Left cardiac atrium (tissue), 4 donors: ENCODE data around the gene TDRKH. TPM values are rescaled to one million over a fixed set of nuclear protein-coding genes. Genes with fewer than 3 reads are reported as not detected.
"Not testable (repeated sequence)": the region's sequence is repeated elsewhere in the genome, so short reads cannot be mapped to it uniquely, and the experiment has no call there.

Source experiments
- ATAC-seq, 2 donors: fragments of 200-7000 bp; cut with Tn5 transposase; one replicate each; pipeline ENCODE4 v1.9.1; 2020; ENCODE audit warnings: mild to moderate bottlenecking in 2 of 2, moderate library complexity in 2 of 2
- DNase-seq: peaks from one replicate; pipeline ENCODE4 v3.0.0-alpha.2; 2020
- intact Hi-C, 2 donors: fragments of 100-400 bp; cut with DNase I; formaldehyde crosslinking; loops; one replicate each; pipeline versions ENCODE4 v1.14.1 to v1.15.1; 2022 to 2023
- total RNA-seq, 2 donors: library from RNA; stranded (reverse); fragmentation: NEBNext Ultra II Directional; extraction: Animal tissue kit (Norgen Biotek cat#: 25700); gene quantifications; one replicate each; pipeline ENCODE4 v1.2.1, GENCODE V29; 2021
- donor health status: DM: no; HTN: yes; CAD: no.
- donor health status: DM: no; HTN: yes; CAD: no; lungs with severe emphysema.
- donor health status: DM: yes; HTN: yes; CAD: no.
- donor health status: Dilated cardiomyopathy.

Gene TDRKH
- total RNA-seq, 2 donors from 2014 or later, result 4.4 to 6.7 TPM

DNA sequence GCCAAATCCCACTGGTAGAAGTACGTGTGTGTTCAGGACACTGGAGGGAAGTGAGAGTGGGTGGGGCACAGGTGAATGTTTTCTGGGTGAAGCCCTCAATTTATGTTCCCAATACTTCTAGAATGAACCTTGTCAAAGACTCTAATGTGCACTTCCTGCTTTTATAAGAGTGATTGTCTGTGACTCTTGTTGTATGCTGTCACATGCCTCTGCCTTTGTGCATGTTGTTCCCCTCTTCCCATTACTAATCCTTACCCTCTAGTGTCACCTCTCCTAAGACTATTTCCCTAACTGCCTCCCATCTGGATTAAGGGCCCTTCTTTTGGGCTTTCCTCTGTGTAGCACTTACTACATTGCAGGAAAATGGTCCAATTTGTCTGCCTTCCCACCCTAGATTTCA lies 17.5 kb upstream of the TDRKH start:
- intact Hi-C loops, result no loop called here
- ATAC-seq, result no peak
- DNase-seq, result no peak

DNA sequence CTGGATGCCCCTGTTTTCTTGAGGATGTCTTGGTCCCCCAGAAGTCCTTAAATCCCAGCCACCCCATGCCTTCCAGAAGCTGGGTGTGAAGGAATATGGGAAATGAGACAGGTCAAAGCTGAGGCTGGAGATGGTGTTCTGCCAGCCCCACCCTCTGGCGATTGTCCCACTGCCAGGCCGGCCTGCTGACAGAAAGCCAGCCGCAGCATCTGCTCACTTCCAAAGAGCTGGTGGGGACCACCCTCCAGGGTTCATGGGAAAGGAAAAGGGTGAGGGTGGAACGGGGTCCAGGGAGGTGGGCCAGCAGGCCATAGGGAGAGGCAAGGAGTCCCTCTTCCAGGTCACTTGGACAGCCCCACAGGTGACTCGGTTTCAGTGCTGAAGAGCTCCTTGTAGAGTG lies 16.8 kb upstream of the TDRKH start:
- intact Hi-C loops, result no loop called here
- DNase-seq (no peak), ATAC-seq (no peak)

GRCh38 chr1:151806170-151806569 lies 15.9 kb upstream of the TDRKH start:
- intact Hi-C loops, result no loop called here
- DNase-seq (no peak), ATAC-seq (no peak)

- intact Hi-C loops, result no loop called here
- ATAC-seq (no peak), DNase-seq (no peak)
Observed at GRCh38 chr1:151805066-151805820, 14.9 kb upstream of the TDRKH start, which contains the start of gene LINGO4. Gene LINGO4, minus strand, starts transcription at chr1:151805419. Its CDS starts 2,715 bp downstream, at chr1:151802704.

DNA sequence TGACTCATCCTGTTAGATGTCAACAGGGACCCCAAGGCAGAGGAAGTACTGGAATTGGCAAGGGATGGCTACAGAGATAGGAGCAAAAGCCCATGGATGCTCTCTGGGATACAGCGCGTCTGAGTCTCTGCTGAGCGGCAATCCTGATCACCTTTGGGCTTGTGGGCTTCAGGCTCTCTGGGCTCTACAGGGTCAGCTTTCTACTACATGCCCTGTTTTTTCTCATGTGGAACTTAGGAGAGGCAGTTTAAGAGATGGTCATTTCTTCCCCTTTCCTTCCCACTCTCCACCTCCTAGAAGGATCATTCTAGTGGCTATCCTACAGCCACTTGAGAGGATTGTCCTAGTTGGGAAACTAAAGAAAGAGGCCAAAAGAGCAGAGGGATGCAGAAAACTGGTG lies 13.6 kb upstream of the TDRKH start:
- DNase-seq (no peak), ATAC-seq (no peak)
- intact Hi-C loops, result no loop called here

GRCh38 chr1:151803164-151803563 lies 12.9 kb upstream of the TDRKH start:
- intact Hi-C loops, result no loop called here

GRCh38 chr1:151802372-151802771 lies 12.1 kb upstream of the TDRKH start:
- no peak for DNase-seq
- no peak for ATAC-seq

More at GRCh38 chr1:151803164-151803563, 12.9 kb upstream of the TDRKH start:
- DNase-seq (no peak), ATAC-seq (no peak)

GRCh38 chr1:151801846-151802245 lies 11.5 kb upstream of the TDRKH start:
- no peak for DNase-seq
- peak in 1 of 2 donors; percentile 17 for ATAC-seq
- intact Hi-C loops, result no loop called here

More at GRCh38 chr1:151802372-151802771, 12.1 kb upstream of the TDRKH start:
- intact Hi-C loops, result no loop called here

DNA sequence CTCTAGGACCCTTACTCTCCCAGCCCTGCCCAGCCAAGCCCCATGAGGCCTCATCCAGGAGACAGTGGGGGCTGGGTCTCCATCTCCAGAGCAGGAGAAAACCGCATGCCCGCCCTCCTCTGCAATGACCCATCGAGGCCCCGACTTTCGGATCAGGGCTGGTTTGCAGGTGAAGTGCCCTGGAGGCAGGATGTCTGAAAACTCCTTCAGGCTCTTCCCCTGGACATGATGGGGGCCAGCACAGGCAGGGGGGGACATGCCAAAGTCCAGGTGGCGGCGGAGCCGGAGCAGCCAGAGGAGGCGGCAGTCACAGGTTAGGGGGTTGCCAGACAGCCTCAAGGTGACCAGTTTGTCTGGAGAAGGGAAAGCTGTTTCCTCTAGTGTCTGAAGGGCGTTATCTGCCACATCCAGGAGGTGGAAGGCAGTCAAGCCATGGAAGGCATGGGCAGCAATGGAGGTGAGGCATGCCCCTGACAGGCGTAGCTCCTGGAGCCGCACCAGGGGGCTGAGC lies 11.1 kb upstream of the TDRKH start:
- no peak for ATAC-seq
- intact Hi-C loops, result no loop called here
- DNase-seq, result no peak

DNA sequence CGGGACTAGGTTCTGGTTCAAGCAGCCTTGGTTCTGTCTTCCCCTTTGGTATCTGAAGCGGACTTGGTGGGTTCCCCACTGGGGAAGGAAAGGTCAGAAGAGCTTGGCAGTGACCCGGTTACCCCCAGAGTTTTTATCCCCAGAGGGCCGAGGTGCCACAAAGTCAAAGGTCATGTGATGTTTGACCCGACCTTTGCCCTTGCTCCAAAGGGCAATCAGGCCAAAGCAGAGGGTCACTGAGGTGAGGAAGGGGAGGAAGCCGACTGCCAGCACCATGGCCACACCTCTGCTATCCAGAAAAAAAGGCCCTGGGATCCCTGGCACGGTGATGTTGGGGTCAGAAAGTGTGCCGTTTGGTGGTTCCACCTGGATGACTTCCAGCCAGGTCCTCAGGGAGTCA lies 10.5 kb upstream of the TDRKH start:
- no peak for DNase-seq
- ATAC-seq, result no peak
- intact Hi-C loops, result no loop called here

GRCh38 chr1:151799179-151800022 lies 9.1 kb upstream of the TDRKH start:
- no peak for DNase-seq
- ATAC-seq, result no peak
- intact Hi-C loops, result no loop called here

GRCh38 chr1:151798571-151798970 lies 8.3 kb upstream of the TDRKH start:
- DNase-seq (no peak), ATAC-seq (no peak)
- intact Hi-C loops, result no loop called here

- ATAC-seq (peak in 1 of 2 donors; percentile 42), DNase-seq (no peak)
- intact Hi-C loops, result no loop called here
Observed at GRCh38 chr1:151790940-151791651, 796 bp upstream of the TDRKH start.

DNA sequence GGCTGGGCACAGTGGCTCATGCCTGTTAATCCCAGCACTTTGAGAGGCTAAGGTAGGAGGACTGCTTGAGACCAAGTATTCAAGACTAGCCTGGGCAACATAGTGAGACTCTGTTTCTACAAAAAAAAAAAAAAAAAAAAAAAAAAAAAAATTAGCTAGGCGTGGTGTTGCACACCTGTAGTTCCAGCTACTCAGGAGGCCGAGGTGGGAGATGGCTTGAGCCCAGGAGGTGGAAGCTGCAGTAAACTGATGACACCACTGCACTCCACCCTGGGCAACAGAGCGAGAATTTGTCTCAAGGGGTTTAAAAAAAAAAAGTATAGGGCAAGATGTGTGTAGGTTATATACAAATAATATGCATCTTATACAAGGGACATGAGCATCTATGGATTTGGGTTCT lies 2.6 kb downstream of the TDRKH start:
- DNase-seq (no peak), ATAC-seq (no peak)
- intact Hi-C loops, result no loop called here

DNA sequence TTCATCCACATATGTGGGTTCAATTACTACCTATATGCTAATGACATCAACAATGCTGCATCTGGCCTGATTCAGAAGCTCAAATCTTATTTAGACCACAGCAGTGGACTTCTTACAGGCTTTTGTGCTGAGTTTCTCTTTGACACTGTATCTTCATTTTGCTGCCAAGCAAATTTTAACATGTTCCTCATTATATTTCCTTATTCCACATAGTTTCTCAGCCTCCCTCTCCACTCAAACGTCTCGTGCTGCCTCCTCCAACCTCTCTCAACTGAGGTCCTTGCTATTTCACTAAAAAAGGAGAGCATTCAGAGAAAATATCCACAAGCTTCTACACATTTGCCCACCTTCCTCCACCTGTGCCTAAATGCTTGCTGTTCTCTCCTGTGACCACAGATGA lies 6.5 kb downstream of the TDRKH start:
- DNase-seq (no peak), ATAC-seq (no peak)
- intact Hi-C loops, result no loop called here

- ATAC-seq (no peak), DNase-seq (no peak)
- intact Hi-C loops, result no loop called here
Observed at GRCh38 chr1:151782741-151783140, 7.6 kb downstream of the TDRKH start.

- DNase-seq, ATAC-seq, intact Hi-C loops: not testable (repeated sequence)
Observed at GRCh38 chr1:151782026-151782425, 8.3 kb downstream of the TDRKH start.

DNA sequence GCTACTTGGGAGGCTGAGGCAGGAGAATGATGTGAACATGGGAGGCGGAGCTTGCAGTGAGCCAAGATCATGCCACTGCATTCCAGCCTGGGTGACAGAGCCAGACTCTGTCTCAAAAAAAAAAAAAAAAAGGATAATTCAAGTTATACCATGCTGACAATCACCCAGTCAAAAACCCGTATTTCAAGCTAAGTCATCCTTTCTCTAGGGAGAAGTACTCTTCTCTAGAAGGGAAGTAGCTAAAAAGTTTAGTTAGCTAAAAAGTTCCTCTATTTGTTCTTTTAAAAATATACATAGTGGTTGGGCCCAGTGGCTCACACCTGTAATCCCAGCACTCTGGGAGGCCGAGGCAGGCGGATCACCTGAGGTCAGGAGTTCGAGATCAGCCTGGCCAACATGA lies 9.6 kb downstream of the TDRKH start:
- intact Hi-C loops, DNase-seq, ATAC-seq: not testable (repeated sequence)

DNA sequence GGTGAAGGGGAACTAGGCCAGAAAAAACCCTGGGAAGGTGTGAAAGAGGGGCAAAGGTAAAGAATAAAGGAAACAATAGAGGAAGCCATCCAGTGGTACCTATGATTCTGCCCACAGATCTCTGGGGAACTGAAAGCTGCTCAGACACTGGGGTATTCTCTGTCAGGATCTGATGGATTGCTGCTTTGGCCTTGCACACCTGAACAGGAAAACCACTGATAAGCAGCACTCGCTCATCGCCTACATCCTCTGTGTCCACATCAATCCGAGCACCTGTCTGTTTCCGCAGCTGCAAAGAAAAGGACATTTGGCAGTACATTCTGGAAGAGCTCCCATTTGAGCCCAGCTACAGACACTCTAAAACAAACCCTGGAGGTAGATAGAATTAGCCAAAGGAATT lies 10.4 kb downstream of the TDRKH start:
- intact Hi-C loops, result no loop called here
- ATAC-seq, result no peak
- DNase-seq, result no peak

- DNase-seq (no peak), ATAC-seq (no peak)
- intact Hi-C loops, result no loop called here
Observed at GRCh38 chr1:151777317-151777716, 13.0 kb downstream of the TDRKH start.
